ENCODE results near the gene ABI3BP. TPM values are rescaled to one million over a fixed set of nuclear protein-coding genes. Genes with fewer than 3 reads are reported as not detected.
A peak's percentile ranks its signal among the peaks of the same experiment; 100 is the strongest.

Gene ABI3BP
- total RNA-seq, 1 experiment from 2014 or later = 0.74 TPM

DNA sequence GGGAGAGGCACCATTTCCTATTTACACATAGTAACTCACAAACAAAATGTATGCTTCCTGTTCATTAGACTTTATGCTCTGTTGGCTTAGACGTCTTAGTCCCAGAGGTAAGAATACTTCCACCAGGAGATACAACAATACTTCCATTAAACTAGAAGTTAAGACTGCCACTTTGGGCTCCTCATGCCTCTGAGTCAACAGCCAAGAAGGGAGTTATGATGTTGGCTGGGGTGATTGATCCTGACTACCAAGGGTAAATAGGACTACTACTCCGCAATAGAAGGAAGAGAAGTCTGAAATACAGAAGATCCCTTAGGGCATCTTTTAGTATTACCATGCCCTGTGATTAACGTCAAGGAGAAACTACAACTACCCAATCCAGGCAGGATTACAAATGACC lies 43.5 kb upstream of the ABI3BP start (continued):
- TF ChIP-seq, protein P1, sequence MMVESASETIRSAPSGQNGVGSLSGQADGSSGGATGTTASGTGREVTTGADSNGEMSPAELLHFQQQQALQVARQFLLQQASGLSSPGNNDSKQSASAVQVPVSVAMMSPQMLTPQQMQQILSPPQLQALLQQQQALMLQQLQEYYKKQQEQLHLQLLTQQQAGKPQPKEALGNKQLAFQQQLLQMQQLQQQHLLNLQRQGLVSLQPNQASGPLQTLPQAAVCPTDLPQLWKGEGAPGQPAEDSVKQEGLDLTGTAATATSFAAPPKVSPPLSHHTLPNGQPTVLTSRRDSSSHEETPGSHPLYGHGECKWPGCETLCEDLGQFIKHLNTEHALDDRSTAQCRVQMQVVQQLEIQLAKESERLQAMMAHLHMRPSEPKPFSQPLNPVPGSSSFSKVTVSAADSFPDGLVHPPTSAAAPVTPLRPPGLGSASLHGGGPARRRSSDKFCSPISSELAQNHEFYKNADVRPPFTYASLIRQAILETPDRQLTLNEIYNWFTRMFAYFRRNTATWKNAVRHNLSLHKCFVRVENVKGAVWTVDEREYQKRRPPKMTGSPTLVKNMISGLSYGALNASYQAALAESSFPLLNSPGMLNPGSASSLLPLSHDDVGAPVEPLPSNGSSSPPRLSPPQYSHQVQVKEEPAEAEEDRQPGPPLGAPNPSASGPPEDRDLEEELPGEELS (CRISPR knock-in tag; IDR thresholded peaks at IDR 0.05) = no peak
- TF ChIP-seq ZNF138 (CRISPR knock-in tag; conservative IDR thresholded peaks at IDR 0.05) (no peak), ATF1 (CRISPR knock-in tag; IDR thresholded peaks at IDR 0.05) (no peak), ATF2 (CRISPR knock-in tag; IDR thresholded peaks at IDR 0.05; ENCODE audit: borderline replicate concordance, low read depth) (no peak), ZNF121 (CRISPR knock-in tag; IDR thresholded peaks at IDR 0.05) (no peak), ELF4 (CRISPR knock-in tag; IDR thresholded peaks at IDR 0.05; ENCODE audit: low read depth) (no peak)

DNA sequence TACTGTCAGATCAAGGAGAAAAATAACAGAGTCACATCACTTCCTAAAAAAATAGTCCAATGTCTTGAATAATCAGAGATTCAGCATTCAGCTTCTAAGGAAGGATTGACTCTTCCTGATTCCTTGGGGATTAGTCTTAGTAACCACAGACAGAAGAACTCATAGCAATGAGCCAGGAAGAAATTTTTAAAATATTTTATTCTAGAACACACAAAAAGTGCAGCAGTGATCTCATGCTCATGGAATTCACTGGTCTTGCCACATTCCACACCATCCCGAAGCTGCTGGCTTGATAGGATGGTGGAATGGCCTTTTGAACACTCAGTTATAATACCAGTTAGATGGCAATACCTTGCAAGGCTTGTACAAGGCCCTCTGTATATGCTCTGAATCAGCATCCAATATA lies 43.0 kb upstream of the ABI3BP start:
- ChIA-PET POLR2A (no interaction called here), CTCF (no interaction called here)
- ATAC-seq = peak; percentile 76
- Mint-ChIP-seq H3K36me3 (peaks cover 7% of the 10 kb centered on the region), H3K27me3 (ENCODE audit: low read depth) (no peaks in the 10 kb centered on the region), H3K27ac (no peak overlapping the region), H3K9me3 (peaks cover 24% of the 10 kb centered on the region), H3K4me3 (no peak overlapping the region), H3K4me1 (peaks cover 19% of the 10 kb centered on the region)
- DNase-seq (ENCODE audit: low spot score) = no peak
- TF ChIP-seq ZNF263 (CRISPR knock-in tag; IDR thresholded peaks at IDR 0.05; ENCODE audit: low read depth) = no peak
- no peak for TF ChIP-seq AR (CRISPR knock-in tag; IDR thresholded peaks at IDR 0.05)
- TF ChIP-seq, protein P2, sequence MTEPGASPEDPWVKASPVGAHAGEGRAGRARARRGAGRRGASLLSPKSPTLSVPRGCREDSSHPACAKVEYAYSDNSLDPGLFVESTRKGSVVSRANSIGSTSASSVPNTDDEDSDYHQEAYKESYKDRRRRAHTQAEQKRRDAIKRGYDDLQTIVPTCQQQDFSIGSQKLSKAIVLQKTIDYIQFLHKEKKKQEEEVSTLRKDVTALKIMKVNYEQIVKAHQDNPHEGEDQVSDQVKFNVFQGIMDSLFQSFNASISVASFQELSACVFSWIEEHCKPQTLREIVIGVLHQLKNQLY (CRISPR knock-in tag; IDR thresholded peaks at IDR 0.05) = no peak
- TF ChIP-seq JAZF1 (CRISPR knock-in tag; IDR thresholded peaks at IDR 0.05) = no peak
- no peak for TF ChIP-seq ESRRA (CRISPR knock-in tag; IDR thresholded peaks at IDR 0.05; ENCODE audit: borderline replicate concordance)
- no peak for TF ChIP-seq ZNF671 (CRISPR knock-in tag; IDR thresholded peaks at IDR 0.05)
- no peak for TF ChIP-seq ZNF396 (CRISPR knock-in tag; IDR thresholded peaks at IDR 0.05; ENCODE audit: borderline replicate concordance)
- no peak for TF ChIP-seq MYBL2 (CRISPR knock-in tag; IDR thresholded peaks at IDR 0.05)
- TF ChIP-seq, protein P3, sequence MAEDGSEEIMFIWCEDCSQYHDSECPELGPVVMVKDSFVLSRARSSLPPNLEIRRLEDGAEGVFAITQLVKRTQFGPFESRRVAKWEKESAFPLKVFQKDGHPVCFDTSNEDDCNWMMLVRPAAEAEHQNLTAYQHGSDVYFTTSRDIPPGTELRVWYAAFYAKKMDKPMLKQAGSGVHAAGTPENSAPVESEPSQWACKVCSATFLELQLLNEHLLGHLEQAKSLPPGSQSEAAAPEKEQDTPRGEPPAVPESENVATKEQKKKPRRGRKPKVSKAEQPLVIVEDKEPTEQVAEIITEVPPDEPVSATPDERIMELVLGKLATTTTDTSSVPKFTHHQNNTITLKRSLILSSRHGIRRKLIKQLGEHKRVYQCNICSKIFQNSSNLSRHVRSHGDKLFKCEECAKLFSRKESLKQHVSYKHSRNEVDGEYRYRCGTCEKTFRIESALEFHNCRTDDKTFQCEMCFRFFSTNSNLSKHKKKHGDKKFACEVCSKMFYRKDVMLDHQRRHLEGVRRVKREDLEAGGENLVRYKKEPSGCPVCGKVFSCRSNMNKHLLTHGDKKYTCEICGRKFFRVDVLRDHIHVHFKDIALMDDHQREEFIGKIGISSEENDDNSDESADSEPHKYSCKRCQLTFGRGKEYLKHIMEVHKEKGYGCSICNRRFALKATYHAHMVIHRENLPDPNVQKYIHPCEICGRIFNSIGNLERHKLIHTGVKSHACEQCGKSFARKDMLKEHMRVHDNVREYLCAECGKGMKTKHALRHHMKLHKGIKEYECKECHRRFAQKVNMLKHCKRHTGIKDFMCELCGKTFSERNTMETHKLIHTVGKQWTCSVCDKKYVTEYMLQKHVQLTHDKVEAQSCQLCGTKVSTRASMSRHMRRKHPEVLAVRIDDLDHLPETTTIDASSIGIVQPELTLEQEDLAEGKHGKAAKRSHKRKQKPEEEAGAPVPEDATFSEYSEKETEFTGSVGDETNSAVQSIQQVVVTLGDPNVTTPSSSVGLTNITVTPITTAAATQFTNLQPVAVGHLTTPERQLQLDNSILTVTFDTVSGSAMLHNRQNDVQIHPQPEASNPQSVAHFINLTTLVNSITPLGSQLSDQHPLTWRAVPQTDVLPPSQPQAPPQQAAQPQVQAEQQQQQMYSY (CRISPR knock-in tag; IDR thresholded peaks at IDR 0.05) = no peak
- no peak for TF ChIP-seq ZNF281 (CRISPR knock-in tag; IDR thresholded peaks at IDR 0.05)
- TF ChIP-seq NFYB (CRISPR knock-in tag; conservative IDR thresholded peaks at IDR 0.05; ENCODE audit: low read depth) = no peak
- TF ChIP-seq SMAD4 (CRISPR knock-in tag; IDR thresholded peaks at IDR 0.05) = no peak
- no peak for TF ChIP-seq SMAD3 (CRISPR knock-in tag; IDR thresholded peaks at IDR 0.05; ENCODE audit: borderline replicate concordance)
- no peak for TF ChIP-seq SP1 (CRISPR knock-in tag; conservative IDR thresholded peaks at IDR 0.05)
- TF ChIP-seq ATF2 (CRISPR knock-in tag; IDR thresholded peaks at IDR 0.05; ENCODE audit: borderline replicate concordance, low read depth) = no peak
- TF ChIP-seq ATF3 (CRISPR knock-in tag; conservative IDR thresholded peaks at IDR 0.05) = no peak
- no peak for TF ChIP-seq KAT7 (CRISPR knock-in tag; IDR thresholded peaks at IDR 0.05; ENCODE audit: borderline replicate concordance)
